PFSK-1 (cell line): ENCODE measurements around the gene TLR1.

Source experiments
- FOXP2 ChIP-seq: optimal IDR thresholded peaks from 2 replicates; pipeline ENCODE3; 2011; ENCODE audit warnings: borderline replicate concordance, control low read depth, inconsistent platforms; ENCODE audit not compliant: insufficient read depth; ENCODE audit errors: extremely low read length, extremely low read depth
- POLR2AphosphoS5 ChIP-seq: IDR thresholded peaks from 2 replicates; pipeline ENCODE4 v1.6.1; 2012; ENCODE audit warnings: low read depth, mild to moderate bottlenecking, control low read depth, low read length, moderate library complexity
- REST ChIP-seq, 2 experiments: IDR thresholded peaks; 2 replicates each; pipeline versions ENCODE4 v1.6.1 to v1.8.0; 2011 to 2012; ENCODE audit warnings: low read depth in 2 of 2, low read length in 2 of 2, control low read depth in 1 of 2, inconsistent platforms in 1 of 2, mild to moderate bottlenecking in 1 of 2, moderate library complexity in 1 of 2; ENCODE audit not compliant: insufficient read depth in 1 of 2
- SIN3A ChIP-seq: IDR thresholded peaks from 2 replicates; pipeline ENCODE4 v1.6.1; 2012; ENCODE audit warnings: mild to moderate bottlenecking, low read length, moderate library complexity, borderline replicate concordance; ENCODE audit not compliant: insufficient read depth
- TAF1 ChIP-seq: IDR thresholded peaks from 2 replicates; pipeline ENCODE4 v1.6.1; 2012; ENCODE audit warnings: low read length, control low read depth, borderline replicate concordance; ENCODE audit not compliant: insufficient read depth

TLR1 gene

GRCh38 chr4:38800366-38800765, 4.2 kb downstream of the TLR1 start:
- no peak for TF ChIP-seq SIN3A
- no peak for TF ChIP-seq FOXP2
- no peak for TF ChIP-seq TAF1
- no peak for TF ChIP-seq REST (IDR thresholded peaks at IDR 0.05; ENCODE audit: insufficient read depth in 1 of 2, low read depth in 2 of 2, low read length in 2 of 2)

GRCh38 chr4:38795087-38795486, 9.5 kb downstream of the TLR1 start:
- TF ChIP-seq FOXP2 = no peak
- TF ChIP-seq SIN3A = no peak
- TF ChIP-seq REST (IDR thresholded peaks at IDR 0.05; ENCODE audit: insufficient read depth in 1 of 2, low read depth in 2 of 2, low read length in 2 of 2) = no peak
- no peak for TF ChIP-seq TAF1
- no peak for TF ChIP-seq POLR2AphosphoS5

GRCh38 chr4:38794051-38794450, 10.5 kb downstream of the TLR1 start:
- TF ChIP-seq FOXP2 = no peak
- no peak for TF ChIP-seq POLR2AphosphoS5
- no peak for TF ChIP-seq TAF1
- TF ChIP-seq SIN3A = no peak
- no peak for TF ChIP-seq REST (IDR thresholded peaks at IDR 0.05; ENCODE audit: insufficient read depth in 1 of 2, low read depth in 2 of 2, low read length in 2 of 2)

- TF ChIP-seq FOXP2 = no peak
- no peak for TF ChIP-seq SIN3A
- no peak for TF ChIP-seq POLR2AphosphoS5
Observed at GRCh38 chr4:38791010-38791409, 13.6 kb downstream of the TLR1 start.

GRCh38 chr4:38788317-38788716, 16.3 kb downstream of the TLR1 start:
- TF ChIP-seq POLR2AphosphoS5 (no peak), SIN3A (no peak), REST (IDR thresholded peaks at IDR 0.05; ENCODE audit: insufficient read depth in 1 of 2, low read depth in 2 of 2, low read length in 2 of 2) (no peak), FOXP2 (no peak), TAF1 (no peak)
